Right ventricle myocardium superior (tissue), 1 donor: ENCODE measurements around the gene CRACDL. TPM values are rescaled to one million over a fixed set of nuclear protein-coding genes. Genes with fewer than 3 reads are reported as not detected.

Experiments
- ATAC-seq: fragments of 200-7000 bp; cut with Tn5 transposase; one replicate; pipeline ENCODE4 v1.9.1; 2020; ENCODE audit warnings: mild to moderate bottlenecking; ENCODE audit not compliant: poor library complexity
- DNase-seq: peaks from one replicate; pipeline ENCODE4 v3.0.0-alpha.2; 2020
- intact Hi-C: fragments of 100-400 bp; cut with DNase I; formaldehyde crosslinking; loops from one replicate; pipeline ENCODE4 v1.11.2; 2022
- total RNA-seq: library from RNA; stranded (reverse); fragmentation: NEBNext Ultra II Directional; extraction: Animal tissue kit (Norgen Biotek cat#: 25700); gene quantifications from one replicate; pipeline ENCODE4 v1.2.1, GENCODE V29; 2021
- donor health status: DM: no; HTN: yes; CAD: no; lungs with severe emphysema.

Gene CRACDL
- total RNA-seq, 1 donor from 2014 or later, result 4.4 TPM

GRCh38 chr2:98835831-98836385 is 100.1 kb downstream of the CRACDL start:
- DNase-seq (no peak), ATAC-seq (no peak)
- intact Hi-C loops, result loop anchor here (2.0 kb wide), 1 partner anchor 187 kb away; no protein-coding TSS in a partner anchor

- DNase-seq, result no peak
- intact Hi-C loops, result no loop called here
- ATAC-seq, result no peak
Measured at GRCh38 chr2:98833917-98834263, 102.1 kb downstream of the CRACDL start.

- intact Hi-C loops, result no loop called here
- ATAC-seq (peak; percentile 64), DNase-seq (peak; percentile 56)
Measured at GRCh38 chr2:98833172-98833916, 102.7 kb downstream of the CRACDL start.

GRCh38 chr2:98832172-98832571 is 103.9 kb downstream of the CRACDL start:
- no peak for ATAC-seq
- intact Hi-C loops, result no loop called here
- no peak for DNase-seq

GRCh38 chr2:98830571-98831145 is 105.4 kb downstream of the CRACDL start:
- ATAC-seq, result no peak
- intact Hi-C loops, result no loop called here
- DNase-seq, result no peak

- no peak for ATAC-seq
- intact Hi-C loops, result loop anchor here (10.0 kb wide), 1 partner anchor 95 kb away; the partner anchor contains the start of gene MGAT4A
- DNase-seq, result no peak
Measured at GRCh38 chr2:98829581-98830270, 106.3 kb downstream of the CRACDL start.

- ATAC-seq, result no peak
- no peak for DNase-seq
- intact Hi-C loops, result loop anchor here (10.0 kb wide), 1 partner anchor 94 kb away; the partner anchor contains the start of gene MGAT4A
Measured at GRCh38 chr2:98828793-98829371, 107.1 kb downstream of the CRACDL start.

- intact Hi-C loops, result loop anchor here (10.0 kb wide), 1 partner anchor 94 kb away; the partner anchor contains the start of gene MGAT4A
- DNase-seq, result no peak
Measured at GRCh38 chr2:98828369-98828744, 107.7 kb downstream of the CRACDL start.

GRCh38 chr2:98827625-98828368 is 108.2 kb downstream of the CRACDL start:
- no peak for DNase-seq
- intact Hi-C loops, result loop anchor here (10.0 kb wide), 1 partner anchor 93 kb away; the partner anchor contains the start of gene MGAT4A
- ATAC-seq, result no peak

More at GRCh38 chr2:98828369-98828744, 107.7 kb downstream of the CRACDL start:
- ATAC-seq, result no peak

GRCh38 chr2:98826856-98827255 is 109.2 kb downstream of the CRACDL start:
- DNase-seq, result no peak
- no peak for ATAC-seq
- intact Hi-C loops, result loop anchor here (10.0 kb wide), 1 partner anchor 92 kb away; the partner anchor contains the start of gene MGAT4A

GRCh38 chr2:98825858-98826257 is 110.2 kb downstream of the CRACDL start:
- DNase-seq, result no peak
- ATAC-seq, result no peak
- intact Hi-C loops, result loop anchor here (10.0 kb wide), 1 partner anchor 91 kb away; the partner anchor contains the start of gene MGAT4A

- no peak for DNase-seq
- intact Hi-C loops, result loop anchor here (10.0 kb wide), 1 partner anchor 91 kb away; the partner anchor contains the start of gene MGAT4A
- ATAC-seq, result no peak
Measured at GRCh38 chr2:98825404-98825803, 110.6 kb downstream of the CRACDL start.

GRCh38 chr2:98825020-98825350 is 111.0 kb downstream of the CRACDL start:
- no peak for ATAC-seq
- intact Hi-C loops, result loop anchor here (10.0 kb wide), 1 partner anchor 90 kb away; the partner anchor contains the start of gene MGAT4A
- DNase-seq, result no peak

GRCh38 chr2:98824256-98825019 is 111.6 kb downstream of the CRACDL start:
- DNase-seq (no peak), ATAC-seq (no peak)
- intact Hi-C loops, result loop anchor here (10.0 kb wide), 1 partner anchor 90 kb away; the partner anchor contains the start of gene MGAT4A

GRCh38 chr2:98823196-98824170 is 112.5 kb downstream of the CRACDL start:
- intact Hi-C loops, result loop anchor here (10.0 kb wide), 1 partner anchor 89 kb away; the partner anchor contains the start of gene MGAT4A
- DNase-seq, result no peak
- ATAC-seq, result peak; percentile 53
